Coronary artery (tissue), 2 donors: Measurements from ENCODE around the gene SLX9.

ENCODE experiments used
- DNase-seq: peaks from one replicate; pipeline ENCODE4 v3.0.0-alpha.2; 2017; ENCODE audit warnings: low spot score
- H3K27ac ChIP-seq, 2 donors: fragments of 200-600 bp; sonication (generic); one replicate each; pipeline ENCODE4 v1.5.1; 2016 to 2019
- H3K4me3 ChIP-seq: fragments of 200-600 bp; sonication (generic); 2 replicates; pipeline ENCODE4 v1.5.1; 2016; ENCODE audit warnings: mild to moderate bottlenecking, moderate library complexity
- TF ChIP-seq, protein P1 (sequence below): fragments of 200-600 bp; sonication (generic); IDR thresholded peaks from one replicate; pipeline ENCODE4 v1.5.1; 2019; ENCODE audit warnings: antibody characterized with exemption

SLX9 gene

DNA sequence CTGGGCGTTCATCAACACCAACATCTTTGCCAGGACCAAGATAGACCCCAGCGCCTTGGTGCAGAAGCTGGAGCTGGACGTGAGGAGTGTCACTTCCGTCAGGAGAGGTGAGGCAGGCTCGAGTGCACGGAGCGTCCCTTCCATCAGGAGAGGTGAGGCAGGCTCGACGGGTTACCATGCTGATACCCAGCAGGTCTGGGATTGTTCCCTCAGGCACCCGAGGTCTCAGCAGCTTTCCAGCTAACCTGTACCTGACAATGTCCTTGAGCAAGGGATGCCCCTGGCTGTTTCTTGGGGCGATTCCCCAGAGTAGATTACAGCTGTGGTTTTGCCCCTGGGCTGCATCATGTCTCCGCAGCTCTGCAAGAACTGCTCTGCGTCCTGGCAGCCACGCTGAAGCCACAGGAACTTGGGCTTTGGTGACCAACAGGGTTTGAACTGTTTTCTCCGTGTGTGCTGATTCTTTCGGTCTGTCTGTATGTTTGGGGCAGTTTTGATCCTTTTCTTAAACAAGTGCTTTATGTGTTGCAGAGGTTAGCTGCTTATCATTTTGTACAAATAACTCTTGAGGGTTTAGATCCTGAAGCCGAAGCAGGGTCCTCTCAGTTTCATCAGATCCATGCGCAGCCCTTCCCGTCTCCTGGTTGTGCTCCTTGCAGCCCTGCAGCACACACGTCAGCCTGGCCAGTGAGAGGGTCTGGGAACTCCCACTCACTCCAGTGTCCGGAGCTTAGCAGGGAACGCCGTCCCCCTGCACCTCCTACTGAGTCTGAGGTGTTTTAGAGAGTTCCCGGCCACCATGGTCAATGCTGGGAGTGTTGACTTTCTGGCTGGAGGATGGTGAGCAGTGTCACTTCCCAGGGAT, 4.1 kb downstream of the SLX9 start:
- Histone ChIP-seq H3K27ac (no peak overlapping the region), H3K4me3 (no peak overlapping the region)
- TF ChIP-seq, protein P1, sequence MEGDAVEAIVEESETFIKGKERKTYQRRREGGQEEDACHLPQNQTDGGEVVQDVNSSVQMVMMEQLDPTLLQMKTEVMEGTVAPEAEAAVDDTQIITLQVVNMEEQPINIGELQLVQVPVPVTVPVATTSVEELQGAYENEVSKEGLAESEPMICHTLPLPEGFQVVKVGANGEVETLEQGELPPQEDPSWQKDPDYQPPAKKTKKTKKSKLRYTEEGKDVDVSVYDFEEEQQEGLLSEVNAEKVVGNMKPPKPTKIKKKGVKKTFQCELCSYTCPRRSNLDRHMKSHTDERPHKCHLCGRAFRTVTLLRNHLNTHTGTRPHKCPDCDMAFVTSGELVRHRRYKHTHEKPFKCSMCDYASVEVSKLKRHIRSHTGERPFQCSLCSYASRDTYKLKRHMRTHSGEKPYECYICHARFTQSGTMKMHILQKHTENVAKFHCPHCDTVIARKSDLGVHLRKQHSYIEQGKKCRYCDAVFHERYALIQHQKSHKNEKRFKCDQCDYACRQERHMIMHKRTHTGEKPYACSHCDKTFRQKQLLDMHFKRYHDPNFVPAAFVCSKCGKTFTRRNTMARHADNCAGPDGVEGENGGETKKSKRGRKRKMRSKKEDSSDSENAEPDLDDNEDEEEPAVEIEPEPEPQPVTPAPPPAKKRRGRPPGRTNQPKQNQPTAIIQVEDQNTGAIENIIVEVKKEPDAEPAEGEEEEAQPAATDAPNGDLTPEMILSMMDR: no peak
- DNase-seq: no peak

- no peak overlapping the region for H3K4me3 ChIP-seq
- no peak for DNase-seq
These were observed 4.8 kb downstream of the SLX9 start for GRCh38 chr21:44944596-44944995.

GRCh38 chr21:44946254-44947041, 6.6 kb downstream of the SLX9 start:
- Histone ChIP-seq H3K27ac (peak overlapping the region; percentile 50 to 92), H3K4me3 (no peak overlapping the region)
- TF ChIP-seq, protein P1: no peak
- DNase-seq: no peak

More at GRCh38 chr21:44944596-44944995, 4.8 kb downstream of the SLX9 start:
- no peak overlapping the region for H3K27ac ChIP-seq
- TF ChIP-seq, protein P1: no peak

DNA sequence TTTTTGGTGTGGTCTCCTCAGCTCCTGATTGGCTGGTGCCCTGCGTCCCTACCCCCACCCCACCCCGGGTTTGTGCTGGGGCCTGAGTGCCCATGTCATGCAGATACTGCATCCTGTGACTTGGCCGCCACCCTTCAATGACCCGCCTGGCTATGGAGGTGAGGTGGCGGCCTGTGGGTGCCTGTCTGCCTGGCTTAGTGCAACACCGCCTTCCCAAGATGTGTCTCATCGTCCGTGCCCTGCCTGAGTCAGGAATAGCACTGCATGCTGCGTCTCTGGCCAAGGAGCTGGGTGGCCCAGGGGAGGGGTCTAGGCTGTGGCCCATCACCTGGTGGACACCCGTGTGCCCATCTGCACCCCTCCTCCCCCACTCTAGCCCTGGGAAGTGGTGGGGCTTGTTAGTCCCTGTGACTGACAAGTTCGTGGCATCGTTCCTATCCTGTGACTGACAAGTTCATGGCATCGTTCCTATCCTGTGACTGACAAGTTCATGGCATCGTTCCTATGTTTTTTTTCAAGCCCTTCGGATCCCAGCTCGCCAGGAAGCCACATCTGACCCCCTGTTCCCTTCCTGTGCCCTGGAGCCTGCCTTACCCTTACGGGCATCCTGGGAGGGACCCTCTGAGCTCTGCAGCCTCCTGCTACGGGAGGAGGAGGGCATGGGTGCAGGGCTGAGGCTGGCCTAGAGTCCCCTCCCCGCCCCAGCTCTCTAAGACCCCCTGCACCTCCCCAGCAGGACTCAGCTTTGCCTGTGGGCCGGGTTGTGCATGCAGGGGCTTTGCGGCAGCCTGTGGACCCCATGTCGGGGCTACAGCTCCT, 7.5 kb downstream of the SLX9 start:
- peak overlapping the region; percentile 50 to 92 for H3K27ac ChIP-seq
- DNase-seq: no peak
- no peak overlapping the region for H3K4me3 ChIP-seq
- TF ChIP-seq, protein P1: no peak

DNA sequence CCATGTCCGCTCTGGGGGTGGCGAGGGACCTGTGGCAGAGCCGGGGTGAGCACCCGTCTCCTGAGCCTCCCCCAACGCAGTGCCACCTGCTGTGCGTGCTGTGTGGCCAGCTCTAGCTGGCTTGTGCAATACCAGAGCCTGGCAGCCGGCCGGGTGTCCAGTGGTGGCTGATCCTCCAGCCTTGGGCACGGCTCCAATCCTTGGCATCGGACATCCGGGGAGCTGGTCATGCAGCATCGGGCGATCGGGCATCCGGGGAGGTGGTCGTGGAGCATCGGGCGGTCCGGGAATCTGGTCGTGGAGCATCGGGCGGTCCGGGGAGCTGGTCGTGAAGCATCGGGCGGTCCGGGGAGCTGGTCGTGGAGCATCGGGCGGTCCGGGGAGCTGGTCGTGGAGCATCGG, 8.1 kb downstream of the SLX9 start:
- DNase-seq: no peak
- TF ChIP-seq, protein P1: no peak
- Histone ChIP-seq H3K4me3 (no peak overlapping the region), H3K27ac (peak overlapping the region; percentile 36 to 92)

GRCh38 chr21:44948426-44949120, 8.7 kb downstream of the SLX9 start:
- no peak for DNase-seq

More at GRCh38 chr21:44948426-44949120, 8.7 kb downstream of the SLX9 start:
- Histone ChIP-seq H3K27ac (peak overlapping the region; percentile 91 to 92), H3K4me3 (no peak overlapping the region)
- TF ChIP-seq, protein P1: no peak
